ENCODE data around the gene PRKCE. TPM values are rescaled to one million over a fixed set of nuclear protein-coding genes. Genes with fewer than 3 reads are reported as not detected.

PRKCE gene
- total and polyA plus RNA-seq, 2 of the 8 experiments (the other 6 are each of a cell fraction or from before 2014, with no cell fraction given), result 0.54 to 2.1 TPM

DNA sequence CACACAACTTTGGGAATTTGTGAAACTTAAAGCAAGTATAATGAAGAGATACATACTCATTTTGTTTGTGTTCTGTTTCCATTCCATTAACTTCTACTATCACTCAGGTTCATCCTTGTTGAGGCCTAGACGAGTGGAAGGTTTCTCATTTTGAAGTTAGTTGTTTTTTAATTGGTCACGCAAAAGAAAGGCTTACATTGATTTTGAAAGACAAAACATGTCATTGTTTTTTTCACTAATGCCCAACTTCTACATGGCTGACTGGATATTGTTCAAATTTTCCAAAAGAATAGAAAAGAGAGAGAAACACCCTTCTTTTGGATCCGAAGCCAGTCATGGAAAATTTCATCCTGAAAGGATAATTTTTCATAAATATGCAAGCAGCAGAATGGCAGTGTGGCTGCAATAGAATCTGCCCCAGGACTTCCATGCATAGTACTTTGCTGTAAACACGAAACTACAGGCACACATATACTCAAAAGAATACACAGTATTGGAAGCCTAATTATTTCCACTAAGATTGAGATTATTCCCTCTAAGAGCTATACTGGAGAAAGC, 27.4 kb downstream of the PRKCE start (continued):
- TF ChIP-seq, protein P1, sequence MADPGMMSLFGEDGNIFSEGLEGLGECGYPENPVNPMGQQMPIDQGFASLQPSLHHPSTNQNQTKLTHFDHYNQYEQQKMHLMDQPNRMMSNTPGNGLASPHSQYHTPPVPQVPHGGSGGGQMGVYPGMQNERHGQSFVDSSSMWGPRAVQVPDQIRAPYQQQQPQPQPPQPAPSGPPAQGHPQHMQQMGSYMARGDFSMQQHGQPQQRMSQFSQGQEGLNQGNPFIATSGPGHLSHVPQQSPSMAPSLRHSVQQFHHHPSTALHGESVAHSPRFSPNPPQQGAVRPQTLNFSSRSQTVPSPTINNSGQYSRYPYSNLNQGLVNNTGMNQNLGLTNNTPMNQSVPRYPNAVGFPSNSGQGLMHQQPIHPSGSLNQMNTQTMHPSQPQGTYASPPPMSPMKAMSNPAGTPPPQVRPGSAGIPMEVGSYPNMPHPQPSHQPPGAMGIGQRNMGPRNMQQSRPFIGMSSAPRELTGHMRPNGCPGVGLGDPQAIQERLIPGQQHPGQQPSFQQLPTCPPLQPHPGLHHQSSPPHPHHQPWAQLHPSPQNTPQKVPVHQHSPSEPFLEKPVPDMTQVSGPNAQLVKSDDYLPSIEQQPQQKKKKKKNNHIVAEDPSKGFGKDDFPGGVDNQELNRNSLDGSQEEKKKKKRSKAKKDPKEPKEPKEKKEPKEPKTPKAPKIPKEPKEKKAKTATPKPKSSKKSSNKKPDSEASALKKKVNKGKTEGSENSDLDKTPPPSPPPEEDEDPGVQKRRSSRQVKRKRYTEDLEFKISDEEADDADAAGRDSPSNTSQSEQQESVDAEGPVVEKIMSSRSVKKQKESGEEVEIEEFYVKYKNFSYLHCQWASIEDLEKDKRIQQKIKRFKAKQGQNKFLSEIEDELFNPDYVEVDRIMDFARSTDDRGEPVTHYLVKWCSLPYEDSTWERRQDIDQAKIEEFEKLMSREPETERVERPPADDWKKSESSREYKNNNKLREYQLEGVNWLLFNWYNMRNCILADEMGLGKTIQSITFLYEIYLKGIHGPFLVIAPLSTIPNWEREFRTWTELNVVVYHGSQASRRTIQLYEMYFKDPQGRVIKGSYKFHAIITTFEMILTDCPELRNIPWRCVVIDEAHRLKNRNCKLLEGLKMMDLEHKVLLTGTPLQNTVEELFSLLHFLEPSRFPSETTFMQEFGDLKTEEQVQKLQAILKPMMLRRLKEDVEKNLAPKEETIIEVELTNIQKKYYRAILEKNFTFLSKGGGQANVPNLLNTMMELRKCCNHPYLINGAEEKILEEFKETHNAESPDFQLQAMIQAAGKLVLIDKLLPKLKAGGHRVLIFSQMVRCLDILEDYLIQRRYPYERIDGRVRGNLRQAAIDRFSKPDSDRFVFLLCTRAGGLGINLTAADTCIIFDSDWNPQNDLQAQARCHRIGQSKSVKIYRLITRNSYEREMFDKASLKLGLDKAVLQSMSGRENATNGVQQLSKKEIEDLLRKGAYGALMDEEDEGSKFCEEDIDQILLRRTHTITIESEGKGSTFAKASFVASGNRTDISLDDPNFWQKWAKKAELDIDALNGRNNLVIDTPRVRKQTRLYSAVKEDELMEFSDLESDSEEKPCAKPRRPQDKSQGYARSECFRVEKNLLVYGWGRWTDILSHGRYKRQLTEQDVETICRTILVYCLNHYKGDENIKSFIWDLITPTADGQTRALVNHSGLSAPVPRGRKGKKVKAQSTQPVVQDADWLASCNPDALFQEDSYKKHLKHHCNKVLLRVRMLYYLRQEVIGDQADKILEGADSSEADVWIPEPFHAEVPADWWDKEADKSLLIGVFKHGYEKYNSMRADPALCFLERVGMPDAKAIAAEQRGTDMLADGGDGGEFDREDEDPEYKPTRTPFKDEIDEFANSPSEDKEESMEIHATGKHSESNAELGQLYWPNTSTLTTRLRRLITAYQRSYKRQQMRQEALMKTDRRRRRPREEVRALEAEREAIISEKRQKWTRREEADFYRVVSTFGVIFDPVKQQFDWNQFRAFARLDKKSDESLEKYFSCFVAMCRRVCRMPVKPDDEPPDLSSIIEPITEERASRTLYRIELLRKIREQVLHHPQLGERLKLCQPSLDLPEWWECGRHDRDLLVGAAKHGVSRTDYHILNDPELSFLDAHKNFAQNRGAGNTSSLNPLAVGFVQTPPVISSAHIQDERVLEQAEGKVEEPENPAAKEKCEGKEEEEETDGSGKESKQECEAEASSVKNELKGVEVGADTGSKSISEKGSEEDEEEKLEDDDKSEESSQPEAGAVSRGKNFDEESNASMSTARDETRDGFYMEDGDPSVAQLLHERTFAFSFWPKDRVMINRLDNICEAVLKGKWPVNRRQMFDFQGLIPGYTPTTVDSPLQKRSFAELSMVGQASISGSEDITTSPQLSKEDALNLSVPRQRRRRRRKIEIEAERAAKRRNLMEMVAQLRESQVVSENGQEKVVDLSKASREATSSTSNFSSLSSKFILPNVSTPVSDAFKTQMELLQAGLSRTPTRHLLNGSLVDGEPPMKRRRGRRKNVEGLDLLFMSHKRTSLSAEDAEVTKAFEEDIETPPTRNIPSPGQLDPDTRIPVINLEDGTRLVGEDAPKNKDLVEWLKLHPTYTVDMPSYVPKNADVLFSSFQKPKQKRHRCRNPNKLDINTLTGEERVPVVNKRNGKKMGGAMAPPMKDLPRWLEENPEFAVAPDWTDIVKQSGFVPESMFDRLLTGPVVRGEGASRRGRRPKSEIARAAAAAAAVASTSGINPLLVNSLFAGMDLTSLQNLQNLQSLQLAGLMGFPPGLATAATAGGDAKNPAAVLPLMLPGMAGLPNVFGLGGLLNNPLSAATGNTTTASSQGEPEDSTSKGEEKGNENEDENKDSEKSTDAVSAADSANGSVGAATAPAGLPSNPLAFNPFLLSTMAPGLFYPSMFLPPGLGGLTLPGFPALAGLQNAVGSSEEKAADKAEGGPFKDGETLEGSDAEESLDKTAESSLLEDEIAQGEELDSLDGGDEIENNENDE (IDR thresholded peaks at IDR 0.05; ENCODE audit: insufficient replicate concordance, low read length), result no peak
- TF ChIP-seq, protein P2, sequence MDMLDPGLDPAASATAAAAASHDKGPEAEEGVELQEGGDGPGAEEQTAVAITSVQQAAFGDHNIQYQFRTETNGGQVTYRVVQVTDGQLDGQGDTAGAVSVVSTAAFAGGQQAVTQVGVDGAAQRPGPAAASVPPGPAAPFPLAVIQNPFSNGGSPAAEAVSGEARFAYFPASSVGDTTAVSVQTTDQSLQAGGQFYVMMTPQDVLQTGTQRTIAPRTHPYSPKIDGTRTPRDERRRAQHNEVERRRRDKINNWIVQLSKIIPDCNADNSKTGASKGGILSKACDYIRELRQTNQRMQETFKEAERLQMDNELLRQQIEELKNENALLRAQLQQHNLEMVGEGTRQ (IDR thresholded peaks at IDR 0.05; ENCODE audit: low read length), result no peak
- TF ChIP-seq KDM1A (IDR thresholded peaks at IDR 0.05; ENCODE audit: borderline replicate concordance, low read length), result no peak
